ENCODE results near the gene IFNL4.

DNA sequence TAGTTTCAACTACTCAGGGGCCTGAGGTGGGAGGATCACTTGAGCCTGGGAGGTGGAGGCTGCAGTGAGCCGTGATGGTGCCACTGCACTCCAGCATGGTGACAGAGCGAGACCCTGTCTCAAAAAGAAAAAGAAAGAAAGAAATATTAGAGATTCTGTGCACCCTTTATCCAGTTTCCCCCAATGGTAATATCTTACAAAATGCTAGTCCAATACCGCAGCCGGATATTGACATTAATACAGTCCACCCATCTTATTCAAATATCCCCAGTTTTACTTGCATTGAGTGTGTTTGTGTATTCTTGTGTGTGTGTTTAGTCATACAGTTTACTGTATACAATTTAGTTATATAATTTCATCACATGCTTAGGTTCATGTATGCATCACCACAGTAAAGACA is 8.6 kb upstream of the IFNL4 start:
- no peak for TF ChIP-seq ZFX (IDR thresholded peaks at IDR 0.05; ENCODE audit: borderline replicate concordance)
- TF ChIP-seq, protein P1, sequence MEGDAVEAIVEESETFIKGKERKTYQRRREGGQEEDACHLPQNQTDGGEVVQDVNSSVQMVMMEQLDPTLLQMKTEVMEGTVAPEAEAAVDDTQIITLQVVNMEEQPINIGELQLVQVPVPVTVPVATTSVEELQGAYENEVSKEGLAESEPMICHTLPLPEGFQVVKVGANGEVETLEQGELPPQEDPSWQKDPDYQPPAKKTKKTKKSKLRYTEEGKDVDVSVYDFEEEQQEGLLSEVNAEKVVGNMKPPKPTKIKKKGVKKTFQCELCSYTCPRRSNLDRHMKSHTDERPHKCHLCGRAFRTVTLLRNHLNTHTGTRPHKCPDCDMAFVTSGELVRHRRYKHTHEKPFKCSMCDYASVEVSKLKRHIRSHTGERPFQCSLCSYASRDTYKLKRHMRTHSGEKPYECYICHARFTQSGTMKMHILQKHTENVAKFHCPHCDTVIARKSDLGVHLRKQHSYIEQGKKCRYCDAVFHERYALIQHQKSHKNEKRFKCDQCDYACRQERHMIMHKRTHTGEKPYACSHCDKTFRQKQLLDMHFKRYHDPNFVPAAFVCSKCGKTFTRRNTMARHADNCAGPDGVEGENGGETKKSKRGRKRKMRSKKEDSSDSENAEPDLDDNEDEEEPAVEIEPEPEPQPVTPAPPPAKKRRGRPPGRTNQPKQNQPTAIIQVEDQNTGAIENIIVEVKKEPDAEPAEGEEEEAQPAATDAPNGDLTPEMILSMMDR (IDR thresholded peaks at IDR 0.05): no peak
